ENCODE results near the gene PNPLA5. TPM values are rescaled to one million over a fixed set of nuclear protein-coding genes. Genes with fewer than 3 reads are reported as not detected.

PNPLA5 gene
- 2.0 TPM for polyA plus RNA-seq (2013, experiment 1 of 2)
- polyA plus RNA-seq (2013, experiment 2 of 2): 2.3 TPM

- peak within 1 kb of the TSS; percentile 60 for H3K56ac ChIP-seq (ENCODE audit: low read length)
- no peak within 1 kb of the TSS for H2AK5ac ChIP-seq (ENCODE audit: low read length)
- H4K8ac ChIP-seq (ENCODE audit: low read depth, low read length): no peak within 1 kb of the TSS
- H2BK15ac ChIP-seq (replicated peaks; ENCODE audit: low read depth): no peak within 1 kb of the TSS
- no CpG with 5 or more reads among the region's 72 CpGs for WGBS (ENCODE audit: extremely low coverage, insufficient coverage, low lambda C conversion rate)
- peak within 1 kb of the TSS; percentile 54 for H3K9ac ChIP-seq (ENCODE audit: low read length)
- H3K27me3 ChIP-seq (ENCODE audit: insufficient read depth, low read length, poor library complexity): peaks cover 2% of the 10 kb centered on the region
- no peaks in the 10 kb centered on the region for H3K79me1 ChIP-seq (ENCODE audit: low read length)
- no peak within 1 kb of the TSS for H3K18ac ChIP-seq (ENCODE audit: low read length)
- H2BK120ac ChIP-seq (ENCODE audit: low read depth, low read length): no peak within 1 kb of the TSS
- H2BK5ac ChIP-seq (ENCODE audit: low read length): no peak within 1 kb of the TSS
- peak within 1 kb of the TSS; percentile 59 for H3K4me2 ChIP-seq (ENCODE audit: low read length)
- H3K36me3 ChIP-seq (ENCODE audit: control insufficient read depth, insufficient read depth, low read length): no peaks in the 10 kb centered on the region
- no peak within 1 kb of the TSS for H4K5ac ChIP-seq (ENCODE audit: low read length)
- H3K23ac ChIP-seq (ENCODE audit: low read length): peak within 1 kb of the TSS; percentile 66
- peak within 1 kb of the TSS; percentile 28 for H3K4me3 ChIP-seq (ENCODE audit: low read length)
- DNase-seq: peak; percentile 50
- H3K27ac ChIP-seq (ENCODE audit: low read depth, low read length): no peak within 1 kb of the TSS
- no peaks in the 10 kb centered on the region for H3K4me1 ChIP-seq (ENCODE audit: control insufficient read depth, low read depth, low read length)
- H3K79me2 ChIP-seq (ENCODE audit: control insufficient read depth, insufficient read depth, low read length): no peaks in the 10 kb centered on the region
- H3K4ac ChIP-seq (ENCODE audit: low read depth, low read length): no peak within 1 kb of the TSS
Measured at GRCh38 chr22:43891360-43892182, at the start of gene PNPLA5. TSS of gene PNPLA5 (minus strand) at chr22:43892013. CDS start at chr22:43891880, 133 bp downstream.

- no peaks in the 10 kb centered on the region for H3K79me2 ChIP-seq (ENCODE audit: control insufficient read depth, insufficient read depth, low read length)
- H3K56ac ChIP-seq (ENCODE audit: low read length): no peak overlapping the region
- no peak overlapping the region for H4K5ac ChIP-seq (ENCODE audit: low read length)
- peaks cover 16% of the 10 kb centered on the region for H3K36me3 ChIP-seq (ENCODE audit: control insufficient read depth, insufficient read depth, low read length)
- DNase-seq: no peak
- H3K4ac ChIP-seq (ENCODE audit: low read depth, low read length): no peak overlapping the region
- H4K8ac ChIP-seq (ENCODE audit: low read depth, low read length): no peak overlapping the region
- no peak overlapping the region for H3K27ac ChIP-seq (ENCODE audit: low read depth, low read length)
- H3K23ac ChIP-seq (ENCODE audit: low read length): no peak overlapping the region
- H2AK5ac ChIP-seq (ENCODE audit: low read length): no peak overlapping the region
- H3K4me1 ChIP-seq (ENCODE audit: control insufficient read depth, low read depth, low read length): no peaks in the 10 kb centered on the region
- H2BK5ac ChIP-seq (ENCODE audit: low read length): no peak overlapping the region
- H3K79me1 ChIP-seq (ENCODE audit: low read length): no peaks in the 10 kb centered on the region
- WGBS (ENCODE audit: extremely low coverage, insufficient coverage, low lambda C conversion rate): no CpG with 5 or more reads among the region's 6 CpGs
- no peak overlapping the region for H3K4me2 ChIP-seq (ENCODE audit: low read length)
- H3K4me3 ChIP-seq (ENCODE audit: low read length): no peak overlapping the region
- no peak overlapping the region for H3K18ac ChIP-seq (ENCODE audit: low read length)
- no peaks in the 10 kb centered on the region for H3K27me3 ChIP-seq (ENCODE audit: insufficient read depth, low read length, poor library complexity)
- no peak overlapping the region for H2BK15ac ChIP-seq (replicated peaks; ENCODE audit: low read depth)
- H2BK120ac ChIP-seq (ENCODE audit: low read depth, low read length): no peak overlapping the region
- no peak overlapping the region for H3K9ac ChIP-seq (ENCODE audit: low read length)
Measured at GRCh38 chr22:43941449-43941848, 49.6 kb upstream of the PNPLA5 start.

- H3K36me3 ChIP-seq (ENCODE audit: control insufficient read depth, insufficient read depth, low read length): peaks cover 27% of the 10 kb centered on the region
- peaks cover 9% of the 10 kb centered on the region for H3K79me1 ChIP-seq (ENCODE audit: low read length)
- H3K4me1 ChIP-seq (ENCODE audit: control insufficient read depth, low read depth, low read length): no peaks in the 10 kb centered on the region
- H2BK15ac ChIP-seq (replicated peaks; ENCODE audit: low read depth): no peak overlapping the region
- peak; percentile 29 for DNase-seq
- no peak overlapping the region for H2BK5ac ChIP-seq (ENCODE audit: low read length)
- H2AK5ac ChIP-seq (ENCODE audit: low read length): no peak overlapping the region
- WGBS (ENCODE audit: extremely low coverage, insufficient coverage, low lambda C conversion rate): no CpG with 5 or more reads among the region's 4 CpGs
- no peak overlapping the region for H3K4me3 ChIP-seq (ENCODE audit: low read length)
- H3K27me3 ChIP-seq (ENCODE audit: insufficient read depth, low read length, poor library complexity): no peaks in the 10 kb centered on the region
- H2BK120ac ChIP-seq (ENCODE audit: low read depth, low read length): no peak overlapping the region
- H4K8ac ChIP-seq (ENCODE audit: low read depth, low read length): no peak overlapping the region
- no peak overlapping the region for H3K23ac ChIP-seq (ENCODE audit: low read length)
- no peak overlapping the region for H3K27ac ChIP-seq (ENCODE audit: low read depth, low read length)
- H3K79me2 ChIP-seq (ENCODE audit: control insufficient read depth, insufficient read depth, low read length): peaks cover 2% of the 10 kb centered on the region
- H3K18ac ChIP-seq (ENCODE audit: low read length): no peak overlapping the region
- H3K4me2 ChIP-seq (ENCODE audit: low read length): no peak overlapping the region
- no peak overlapping the region for H3K56ac ChIP-seq (ENCODE audit: low read length)
- no peak overlapping the region for H3K4ac ChIP-seq (ENCODE audit: low read depth, low read length)
- H4K5ac ChIP-seq (ENCODE audit: low read length): no peak overlapping the region
- H3K9ac ChIP-seq (ENCODE audit: low read length): no peak overlapping the region
Measured at GRCh38 chr22:43931771-43932170, 40.0 kb upstream of the PNPLA5 start.

GRCh38 chr22:43928908-43929307, 37.1 kb upstream of the PNPLA5 start:
- no peak for DNase-seq
- H2AK5ac ChIP-seq (ENCODE audit: low read length): no peak overlapping the region
- peaks cover 5% of the 10 kb centered on the region for H3K4me1 ChIP-seq (ENCODE audit: control insufficient read depth, low read depth, low read length)
- no peak overlapping the region for H4K5ac ChIP-seq (ENCODE audit: low read length)
- H3K4me2 ChIP-seq (ENCODE audit: low read length): no peak overlapping the region
- no peak overlapping the region for H2BK120ac ChIP-seq (ENCODE audit: low read depth, low read length)
- WGBS (ENCODE audit: extremely low coverage, insufficient coverage, low lambda C conversion rate): no CpG with 5 or more reads among the region's 6 CpGs
- no peak overlapping the region for H3K4ac ChIP-seq (ENCODE audit: low read depth, low read length)
- H3K4me3 ChIP-seq (ENCODE audit: low read length): no peak overlapping the region
- no peaks in the 10 kb centered on the region for H3K27me3 ChIP-seq (ENCODE audit: insufficient read depth, low read length, poor library complexity)
- H3K27ac ChIP-seq (ENCODE audit: low read depth, low read length): no peak overlapping the region
- peaks cover 12% of the 10 kb centered on the region for H3K79me2 ChIP-seq (ENCODE audit: control insufficient read depth, insufficient read depth, low read length)
- H3K9ac ChIP-seq (ENCODE audit: low read length): no peak overlapping the region
- peaks cover 13% of the 10 kb centered on the region for H3K79me1 ChIP-seq (ENCODE audit: low read length)
- H3K23ac ChIP-seq (ENCODE audit: low read length): no peak overlapping the region
- no peak overlapping the region for H3K18ac ChIP-seq (ENCODE audit: low read length)
- no peak overlapping the region for H2BK5ac ChIP-seq (ENCODE audit: low read length)
- H3K56ac ChIP-seq (ENCODE audit: low read length): no peak overlapping the region
- peaks cover 19% of the 10 kb centered on the region for H3K36me3 ChIP-seq (ENCODE audit: control insufficient read depth, insufficient read depth, low read length)
- H2BK15ac ChIP-seq (replicated peaks; ENCODE audit: low read depth): no peak overlapping the region
- H4K8ac ChIP-seq (ENCODE audit: low read depth, low read length): no peak overlapping the region

GRCh38 chr22:43928468-43928867, 36.7 kb upstream of the PNPLA5 start:
- Histone ChIP-seq H3K79me1 (ENCODE audit: low read length) (peaks cover 13% of the 10 kb centered on the region), H3K4me3 (ENCODE audit: low read length) (no peak overlapping the region), H4K8ac (ENCODE audit: low read depth, low read length) (no peak overlapping the region), H3K56ac (ENCODE audit: low read length) (no peak overlapping the region), H3K36me3 (ENCODE audit: control insufficient read depth, insufficient read depth, low read length) (peaks cover 17% of the 10 kb centered on the region), H2BK5ac (ENCODE audit: low read length) (no peak overlapping the region), H4K5ac (ENCODE audit: low read length) (no peak overlapping the region), H3K27me3 (ENCODE audit: insufficient read depth, low read length, poor library complexity) (no peaks in the 10 kb centered on the region), H3K4me1 (ENCODE audit: control insufficient read depth, low read depth, low read length) (peaks cover 5% of the 10 kb centered on the region), H3K4me2 (ENCODE audit: low read length) (no peak overlapping the region), H2BK15ac (replicated peaks; ENCODE audit: low read depth) (no peak overlapping the region), H3K79me2 (ENCODE audit: control insufficient read depth, insufficient read depth, low read length) (peaks cover 12% of the 10 kb centered on the region), H2AK5ac (ENCODE audit: low read length) (no peak overlapping the region), H2BK120ac (ENCODE audit: low read depth, low read length) (no peak overlapping the region), H3K4ac (ENCODE audit: low read depth, low read length) (no peak overlapping the region), H3K27ac (ENCODE audit: low read depth, low read length) (no peak overlapping the region), H3K9ac (ENCODE audit: low read length) (no peak overlapping the region), H3K23ac (ENCODE audit: low read length) (no peak overlapping the region), H3K18ac (ENCODE audit: low read length) (no peak overlapping the region)
- no peak for DNase-seq
- no CpG with 5 or more reads among the region's 5 CpGs for WGBS (ENCODE audit: extremely low coverage, insufficient coverage, low lambda C conversion rate)
